ENCODE data around the gene STARD13.

Gene STARD13

GRCh38 chr13:33081666-33082065, 203.9 kb downstream of the STARD13 start:
- no peak for DNase-seq (ENCODE audit: low read depth)

- peak; percentile 45 for DNase-seq (ENCODE audit: low read depth)
These were observed 204.5 kb downstream of the STARD13 start for GRCh38 chr13:33080972-33081590.

GRCh38 chr13:33079960-33080359, 205.6 kb downstream of the STARD13 start:
- DNase-seq (ENCODE audit: low read depth): no peak

- DNase-seq (ENCODE audit: low read depth): no peak
These were observed 207.3 kb downstream of the STARD13 start for GRCh38 chr13:33078263-33078662.

- no peak for DNase-seq (ENCODE audit: low read depth)
These were observed 209.3 kb downstream of the STARD13 start for GRCh38 chr13:33076001-33076992.

DNA sequence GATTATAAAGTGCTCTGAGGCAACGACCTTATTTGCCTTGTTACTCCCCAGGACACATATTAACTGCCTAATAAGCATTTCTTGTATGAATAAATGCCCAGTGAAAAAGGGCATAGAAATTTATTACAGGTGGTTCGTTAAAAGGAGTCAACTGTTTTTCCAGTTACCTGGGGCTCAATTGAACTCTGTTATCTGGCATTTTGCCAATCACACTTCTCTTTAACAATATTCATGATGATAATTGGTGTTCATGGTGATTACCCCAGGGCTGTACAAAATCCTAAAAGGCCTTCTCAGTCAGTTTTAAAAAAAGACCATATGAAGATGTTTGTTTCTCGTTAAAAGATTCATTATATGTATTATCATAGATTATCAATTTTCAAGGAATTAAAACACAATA, 212.2 kb downstream of the STARD13 start:
- no peak for DNase-seq (ENCODE audit: low read depth)

GRCh38 chr13:33072759-33073158, 212.8 kb downstream of the STARD13 start:
- no peak for DNase-seq (ENCODE audit: low read depth)

GRCh38 chr13:33072282-33072681, 213.3 kb downstream of the STARD13 start:
- no peak for DNase-seq (ENCODE audit: low read depth)

GRCh38 chr13:33070713-33071112, 214.8 kb downstream of the STARD13 start:
- peak; percentile 41 for DNase-seq (ENCODE audit: low read depth)

DNA sequence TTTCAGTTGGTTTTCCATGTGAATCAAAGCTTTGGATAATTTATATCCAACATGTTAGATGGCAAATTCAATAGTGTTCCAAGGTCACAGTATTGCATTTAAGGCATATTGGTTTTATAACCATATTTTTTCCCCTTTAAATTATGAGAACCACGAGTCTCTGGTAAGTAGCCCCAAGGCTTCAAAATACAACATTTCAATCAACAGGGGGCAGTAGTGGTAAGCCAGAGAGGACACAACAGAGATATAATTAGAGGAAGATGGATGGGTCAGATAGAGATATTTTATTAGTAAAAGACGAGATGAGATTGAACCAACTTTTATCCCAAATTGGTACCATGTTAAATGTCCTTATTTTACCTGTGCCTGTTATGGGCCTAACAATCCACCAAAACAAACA, 216.2 kb downstream of the STARD13 start:
- peak; percentile 27 for DNase-seq (ENCODE audit: low read depth)

- no peak for DNase-seq (ENCODE audit: low read depth)
These were observed 219.2 kb downstream of the STARD13 start for GRCh38 chr13:33066329-33066728.

GRCh38 chr13:33060815-33061214, 224.7 kb downstream of the STARD13 start:
- DNase-seq (ENCODE audit: low read depth): no peak

DNA sequence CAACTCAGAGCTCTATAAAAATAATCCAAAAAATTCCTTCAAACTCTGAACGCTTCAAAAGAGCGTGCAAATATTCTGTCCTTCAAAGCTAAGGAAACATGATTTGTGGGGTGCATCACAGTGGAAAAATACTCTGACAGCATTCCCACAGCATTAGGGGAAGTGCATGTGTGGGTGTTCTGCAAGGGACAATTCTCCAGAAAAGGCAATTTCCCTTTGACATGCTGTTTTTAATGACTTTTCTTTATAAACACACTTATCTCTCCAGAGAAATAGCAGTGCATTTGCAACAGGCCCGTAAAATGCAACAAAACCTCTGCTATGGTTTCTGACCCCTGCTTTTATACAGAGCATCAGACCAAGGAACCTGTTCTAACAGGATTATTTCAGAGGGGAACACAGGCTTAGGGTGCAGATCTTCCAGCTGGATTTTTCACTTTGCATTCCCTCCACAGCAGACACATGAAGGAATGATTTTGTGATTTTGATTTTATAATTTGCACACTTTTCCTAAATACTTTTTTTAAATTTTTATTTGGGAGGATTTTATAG, 226.7 kb downstream of the STARD13 start:
- no peak for DNase-seq (ENCODE audit: low read depth)

DNA sequence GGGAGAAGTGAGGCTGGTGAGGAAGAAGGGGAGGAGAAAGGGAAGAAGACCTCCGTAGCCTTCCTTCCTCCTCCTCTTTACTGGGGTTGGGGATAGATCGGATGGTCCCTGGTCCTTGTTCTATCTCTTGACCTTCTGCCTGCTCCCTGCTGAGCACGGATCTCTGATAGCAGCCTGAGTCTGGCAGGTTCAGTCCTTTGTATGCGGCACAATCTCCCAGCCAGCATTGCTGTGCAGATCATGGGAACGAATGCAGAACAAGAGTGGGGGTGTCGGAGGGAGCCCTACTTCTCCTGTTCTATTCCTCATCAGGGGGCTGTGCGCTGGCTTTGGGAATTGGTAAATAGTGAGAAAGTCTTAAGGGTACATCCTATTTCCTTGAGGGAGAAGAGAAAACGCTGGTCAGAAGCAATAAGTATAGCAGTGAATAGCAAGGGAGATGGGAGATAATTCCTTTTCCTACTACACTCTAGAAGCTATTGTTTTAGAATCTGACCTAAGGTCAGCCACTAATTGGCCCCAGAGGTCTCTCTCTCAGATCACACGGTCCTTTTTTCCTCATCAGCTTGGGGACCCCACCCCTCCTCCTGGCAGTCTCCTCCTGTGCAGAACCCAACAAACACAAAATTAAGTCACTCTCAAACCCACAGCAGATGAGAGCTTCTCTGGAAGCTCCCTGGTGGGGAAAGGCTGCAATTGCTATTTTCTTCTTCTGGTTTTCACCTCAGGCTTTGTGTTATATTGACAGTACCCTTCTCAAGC, 228.4 kb downstream of the STARD13 start:
- DNase-seq (ENCODE audit: low read depth): peak; percentile 36

GRCh38 chr13:33053397-33054066, 232.0 kb downstream of the STARD13 start:
- DNase-seq (ENCODE audit: low read depth): peak; percentile 32

Data from iris pigment epithelial cell (primary cell).